Neuronal stem cell (in vitro differentiated cells): ENCODE data around the gene TTC28.

Source experiments
- DNase-seq: peaks from one replicate; pipeline ENCODE4 v3.0.0-alpha.2; 2013; ENCODE audit warnings: low spot score
- H2AFZ ChIP-seq: one replicate; pipeline ENCODE4 v1.6.1; 2013; ENCODE audit warnings: mild to moderate bottlenecking, low read length, inconsistent platforms
- H2AK5ac ChIP-seq: 2 replicates; pipeline ENCODE4 v1.6.1; 2013; ENCODE audit warnings: low read depth, mild to moderate bottlenecking, inconsistent platforms, low read length, moderate library complexity, mixed read lengths
- H2BK120ac ChIP-seq: 2 replicates; pipeline ENCODE4 v1.6.1; 2013; ENCODE audit warnings: low read depth, mild to moderate bottlenecking, inconsistent platforms, low read length, moderate library complexity, mixed read lengths
- H2BK12ac ChIP-seq: one replicate; pipeline ENCODE4 v1.6.1; 2013; ENCODE audit warnings: low read length, inconsistent platforms
- H2BK15ac ChIP-seq: 2 replicates; pipeline ENCODE4 v1.6.1; 2013; ENCODE audit warnings: mild to moderate bottlenecking, low read length, inconsistent platforms, mixed read lengths
- H2BK5ac ChIP-seq: one replicate; pipeline ENCODE4 v1.6.1; 2013; ENCODE audit warnings: inconsistent platforms, mild to moderate bottlenecking, low read length, moderate library complexity
- H3K14ac ChIP-seq: one replicate; pipeline ENCODE4 v1.6.1; 2013; ENCODE audit warnings: low read length, inconsistent platforms
- H3K18ac ChIP-seq: 2 replicates; pipeline ENCODE4 v1.6.1; 2013; ENCODE audit warnings: low read length, inconsistent platforms
- H3K23ac ChIP-seq: 2 replicates; pipeline ENCODE4 v1.6.1; 2013; ENCODE audit warnings: low read depth, mild to moderate bottlenecking, mixed read lengths, low read length, inconsistent platforms; ENCODE audit not compliant: poor library complexity
- H3K27ac ChIP-seq: replicated peaks from 3 replicates; pipeline ENCODE4 v1.5.1; 2013; ENCODE audit warnings: low read length, inconsistent platforms
- H3K27me3 ChIP-seq, 3 experiments: 2 replicates each; pipeline ENCODE4 v1.6.1; 2013; ENCODE audit warnings: low read length in 3 of 3, mild to moderate bottlenecking in 2 of 3, inconsistent platforms in 1 of 3, low read depth in 1 of 3, mixed read lengths in 1 of 3, moderate library complexity in 1 of 3; ENCODE audit not compliant: control insufficient read depth in 3 of 3, insufficient read depth in 3 of 3
- H3K36me3 ChIP-seq, 2 donors: replicated peaks in 1 of 2; 2 replicates each; pipeline ENCODE4 v1.6.1; 2013; ENCODE audit warnings: low read length in 2 of 2; ENCODE audit not compliant: control insufficient read depth in 2 of 2, insufficient read depth in 2 of 2
- H3K4ac ChIP-seq: 2 replicates; pipeline ENCODE4 v1.6.1; 2013; ENCODE audit warnings: inconsistent platforms, mild to moderate bottlenecking, low read length, moderate library complexity
- H3K4me1 ChIP-seq, 2 donors: 1 replicate in 1 of 2; 2 replicates in 1 of 2; pipeline ENCODE4 v1.6.1; 2013; ENCODE audit warnings: low read length in 2 of 2, low read depth in 1 of 2; ENCODE audit not compliant: control insufficient read depth in 2 of 2, insufficient read depth in 1 of 2
- H3K4me2 ChIP-seq: one replicate; pipeline ENCODE4 v1.6.1; 2013; ENCODE audit warnings: mild to moderate bottlenecking, low read length, inconsistent platforms; ENCODE audit not compliant: insufficient read depth, poor library complexity, severe bottlenecking
- H3K4me3 ChIP-seq, 2 donors: 2 replicates each; pipeline ENCODE4 v1.5.1; 2013; ENCODE audit warnings: low read length in 2 of 2, mild to moderate bottlenecking in 2 of 2, inconsistent platforms in 1 of 2, moderate library complexity in 1 of 2
- H3K79me1 ChIP-seq: one replicate; pipeline ENCODE4 v1.6.1; 2013; ENCODE audit warnings: low read depth, mild to moderate bottlenecking, inconsistent platforms, low read length, moderate library complexity
- H3K9ac ChIP-seq: one replicate; pipeline ENCODE4 v1.6.1; 2013; ENCODE audit warnings: mild to moderate bottlenecking, low read depth, low read length, inconsistent platforms; ENCODE audit not compliant: poor library complexity
- H3K9me3 ChIP-seq, 2 donors: replicated peaks in 1 of 2; 2 replicates each; pipeline versions ENCODE3 to v1.6.1; 2013; ENCODE audit warnings: low read length in 2 of 2, mild to moderate bottlenecking in 2 of 2, inconsistent platforms in 1 of 2, low read depth in 1 of 2, mixed read lengths in 1 of 2, moderate library complexity in 1 of 2; ENCODE audit not compliant: control insufficient read depth in 2 of 2, insufficient read depth in 1 of 2
- H4K8ac ChIP-seq: one replicate; pipeline ENCODE4 v1.6.1; 2013; ENCODE audit warnings: low read depth, mild to moderate bottlenecking, inconsistent platforms, low read length, moderate library complexity
- H4K91ac ChIP-seq: one replicate; pipeline ENCODE4 v1.6.1; 2013; ENCODE audit warnings: low read length, low read depth, mild to moderate bottlenecking, inconsistent platforms; ENCODE audit not compliant: poor library complexity
- WGBS, 2 donors: extraction: QIAGEN DNeasy Blood & Tissue Kit; methylation state at CpG; one replicate each; pipeline ENCODE4 v1.1.7; 2013; ENCODE audit warnings: missing lambda C conversion rate in 2 of 2, mixed read lengths in 1 of 2; ENCODE audit not compliant: insufficient read length in 2 of 2, insufficient replicate concordance in 1 of 2; ENCODE audit errors: extremely low coverage in 2 of 2; 5-methylcytosine and 5-hydroxymethylcytosine counted together

TTC28 gene

DNA sequence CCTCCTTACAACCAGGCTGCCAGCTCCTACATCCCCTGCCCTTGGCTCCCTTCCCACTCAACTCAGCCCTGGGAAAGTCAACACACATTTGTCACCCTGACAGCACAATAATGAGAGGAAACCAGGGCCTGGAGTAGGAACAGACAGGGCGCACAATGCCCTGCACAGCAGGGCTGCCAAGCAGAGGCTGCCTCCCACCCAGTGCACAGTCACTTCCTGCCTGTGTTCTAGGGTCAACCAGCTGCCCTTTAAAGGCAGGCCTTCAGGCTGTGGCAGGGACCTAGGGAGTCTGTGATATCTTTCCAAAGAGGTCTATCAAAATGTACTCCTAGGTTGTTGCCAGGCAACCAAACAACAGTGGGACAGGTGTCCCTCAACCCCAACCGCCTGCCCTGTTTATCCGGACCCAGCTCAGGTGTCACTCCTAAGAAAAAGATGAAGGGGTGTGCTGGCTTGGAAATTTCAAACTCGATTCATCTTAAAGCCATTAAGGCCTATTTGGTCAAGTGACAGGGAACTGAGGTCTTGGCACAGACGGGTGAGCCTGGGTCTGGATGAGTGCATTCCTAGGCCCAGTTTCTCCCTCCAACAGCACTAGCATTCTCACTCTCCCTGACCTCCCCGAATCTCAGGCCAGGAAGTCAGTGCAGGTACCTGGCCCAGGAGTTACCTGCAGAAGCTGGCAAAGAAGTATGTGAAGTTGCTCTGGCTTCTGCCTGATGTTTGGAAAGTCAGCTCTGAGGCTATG is 650.3 kb downstream of the TTC28 start:
- H3K27me3 ChIP-seq = no peaks in the 10 kb centered on the region
- no CpG with 5 or more reads among the region's 6 CpGs for WGBS, 2 donors
- H3K4me1 ChIP-seq = peaks cover 9 to 29% of the 10 kb centered on the region in 2 donors
- H3K27ac ChIP-seq = no peak overlapping the region
- no peak overlapping the region for H2AK5ac ChIP-seq
- no peak overlapping the region for H2BK15ac ChIP-seq
- no peak overlapping the region for H3K4me2 ChIP-seq
- no peak overlapping the region for H2AFZ ChIP-seq
- no peak overlapping the region for H3K14ac ChIP-seq
- peak overlapping the region; percentile 45 for H2BK5ac ChIP-seq
- H3K23ac ChIP-seq = no peak overlapping the region
- no peak overlapping the region for H3K18ac ChIP-seq
- H3K4ac ChIP-seq = no peak overlapping the region
- no peaks in the 10 kb centered on the region for H3K79me1 ChIP-seq
- H3K9ac ChIP-seq = no peak overlapping the region
- no peaks in the 10 kb centered on the region for H3K9me3 ChIP-seq
- H3K36me3 ChIP-seq = peaks cover 12 to 35% of the 10 kb centered on the region in 2 donors
- H4K8ac ChIP-seq = no peak overlapping the region
- no peak for DNase-seq
- H2BK120ac ChIP-seq = no peak overlapping the region
- peak overlapping the region in 1 of 2 donors; percentile 18 for H3K4me3 ChIP-seq
- no peak overlapping the region for H2BK12ac ChIP-seq
- no peak overlapping the region for H4K91ac ChIP-seq

DNA sequence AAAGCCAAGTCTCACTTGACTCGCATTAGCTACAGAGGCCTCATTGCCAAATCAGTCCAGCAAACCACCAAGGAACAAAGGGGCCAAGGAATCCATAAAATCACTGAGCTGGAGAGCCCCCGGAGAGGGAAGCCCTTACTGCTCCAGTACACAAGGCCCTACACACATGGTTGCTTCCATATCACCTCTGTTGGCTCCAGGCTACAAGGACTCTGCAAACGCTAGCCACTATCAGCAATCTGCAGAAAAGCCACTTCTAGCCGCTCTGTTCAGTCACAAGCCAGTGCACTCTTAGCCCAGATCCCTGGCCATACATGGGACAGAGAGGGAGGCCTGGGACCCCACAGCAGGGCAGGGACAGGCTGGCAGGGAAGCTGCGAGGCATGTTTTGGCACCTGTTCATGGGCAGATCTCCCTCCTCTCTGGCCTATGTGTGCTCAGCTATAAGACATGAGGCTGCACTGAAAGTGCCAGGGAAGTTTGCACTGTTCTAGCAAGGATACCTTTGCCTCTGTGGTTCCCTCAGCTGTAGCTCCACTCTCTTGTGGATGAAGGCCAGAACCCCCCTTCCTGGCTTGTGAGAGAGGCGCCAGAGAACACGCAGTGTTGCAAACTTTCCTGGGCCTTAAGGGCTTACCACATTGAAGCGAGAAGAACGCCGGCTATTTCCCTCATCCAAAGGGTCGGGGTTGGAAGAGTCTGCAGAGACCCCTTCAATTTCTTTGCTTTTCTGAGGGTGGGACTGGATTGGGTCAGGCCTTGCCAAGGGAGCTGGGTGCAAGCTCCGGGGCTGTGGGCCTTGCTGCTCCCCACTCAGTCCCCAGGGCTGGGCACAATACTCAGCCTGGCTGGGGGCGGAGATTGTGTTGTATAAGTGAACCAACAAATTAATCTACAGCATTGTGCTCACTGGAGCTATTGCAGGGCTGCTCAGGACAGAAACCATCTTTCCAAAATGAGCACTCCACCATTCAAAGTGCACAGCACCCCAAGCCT is 651.9 kb downstream of the TTC28 start:
- Histone ChIP-seq H4K91ac (no peak overlapping the region), H3K14ac (no peak overlapping the region), H4K8ac (no peak overlapping the region), H2BK5ac (peak overlapping the region; percentile 27), H3K4me2 (no peak overlapping the region), H3K27ac (no peak overlapping the region), H3K27me3 (no peaks in the 10 kb centered on the region), H3K4me1 (peaks cover 8 to 29% of the 10 kb centered on the region in 2 donors), H3K79me1 (no peaks in the 10 kb centered on the region), H3K9me3 (no peaks in the 10 kb centered on the region), H2BK15ac (no peak overlapping the region), H3K36me3 (peaks cover 12 to 35% of the 10 kb centered on the region in 2 donors), H3K9ac (no peak overlapping the region), H3K4me3 (no peak overlapping the region), H3K23ac (no peak overlapping the region), H2BK12ac (no peak overlapping the region), H2BK120ac (no peak overlapping the region), H2AFZ (no peak overlapping the region), H2AK5ac (peak overlapping the region; percentile 37), H3K18ac (peak overlapping the region; percentile 27), H3K4ac (no peak overlapping the region)
- DNase-seq = no peak
- no CpG with 5 or more reads among the region's 13 CpGs for WGBS, 2 donors

DNA sequence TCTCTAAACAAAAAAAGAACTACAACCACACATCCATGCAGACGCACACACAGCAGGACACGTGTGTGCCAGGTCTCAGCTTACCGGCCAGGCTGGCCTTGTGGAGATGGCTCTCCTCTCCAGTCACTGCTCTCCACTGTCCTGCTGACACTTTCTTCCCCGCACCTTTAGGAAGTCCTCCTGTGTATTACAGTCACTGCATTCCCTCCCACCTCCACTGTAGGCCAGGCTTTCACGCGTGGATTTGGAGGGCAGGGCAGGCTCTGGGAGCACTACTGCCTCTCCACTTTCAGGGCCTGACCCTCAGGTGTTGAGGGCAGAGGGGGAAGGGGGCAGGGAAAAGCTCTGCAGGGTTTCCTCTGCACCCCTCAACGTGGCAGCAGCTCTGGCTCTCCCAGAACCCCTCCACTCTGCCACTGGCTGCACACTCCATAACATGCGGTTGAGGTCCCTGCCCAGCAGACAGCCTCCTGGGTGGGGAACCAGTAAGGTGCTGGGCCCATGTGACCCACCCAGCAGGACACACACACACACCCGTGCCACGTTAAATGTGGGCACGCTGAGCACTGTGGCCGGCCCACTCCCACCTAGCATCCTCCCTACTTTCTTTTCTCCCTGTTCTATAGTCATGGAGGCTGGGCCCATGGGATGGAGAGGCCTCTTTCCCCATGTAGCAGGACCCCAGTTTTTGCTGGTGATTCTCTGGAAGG is 653.6 kb downstream of the TTC28 start:
- Histone ChIP-seq H3K27me3 (no peaks in the 10 kb centered on the region), H3K27ac (no peak overlapping the region), H4K91ac (no peak overlapping the region), H3K9ac (peak overlapping the region; percentile 1), H2AK5ac (no peak overlapping the region), H3K36me3 (peaks cover 12 to 31% of the 10 kb centered on the region in 2 donors), H3K4me3 (no peak overlapping the region), H3K23ac (peak overlapping the region; percentile 8), H4K8ac (no peak overlapping the region), H3K4me1 (peaks cover 13 to 34% of the 10 kb centered on the region in 2 donors), H2BK120ac (no peak overlapping the region), H3K4ac (no peak overlapping the region), H3K14ac (peak overlapping the region; percentile 91), H3K4me2 (no peak overlapping the region), H2BK12ac (no peak overlapping the region), H3K79me1 (no peaks in the 10 kb centered on the region), H2BK5ac (no peak overlapping the region), H3K18ac (no peak overlapping the region), H2BK15ac (no peak overlapping the region), H2AFZ (no peak overlapping the region), H3K9me3 (no peaks in the 10 kb centered on the region)
- WGBS, 2 donors = no CpG with 5 or more reads among the region's 12 CpGs
- no peak for DNase-seq
